NT2/D1 (cell line): ENCODE data around the gene PDCD4.

Experiments
- DNase-seq: peaks from one replicate; pipeline ENCODE4 v3.0.0-alpha.2; 2011; ENCODE audit warnings: low read depth, low spot score
- H3K27me3 ChIP-seq: 2 replicates; pipeline ENCODE4 v1.6.0; 2011; ENCODE audit warnings: mild to moderate bottlenecking; ENCODE audit not compliant: insufficient read length, insufficient read depth
- H3K36me3 ChIP-seq: 2 replicates; pipeline ENCODE4 v1.6.1; 2011; ENCODE audit warnings: mild to moderate bottlenecking, low read length, mixed read lengths; ENCODE audit not compliant: insufficient read depth, insufficient read length
- H3K4me1 ChIP-seq: 2 replicates; pipeline ENCODE4 v1.5.1; 2011; ENCODE audit not compliant: insufficient read depth, insufficient read length
- H3K4me3 ChIP-seq: 2 replicates; pipeline ENCODE4 v1.5.1; 2011; ENCODE audit warnings: low read depth; ENCODE audit not compliant: insufficient read length
- H3K9ac ChIP-seq: 2 replicates; pipeline ENCODE4 v1.6.0; 2011; ENCODE audit warnings: low read depth; ENCODE audit not compliant: insufficient read length
- H3K9me3 ChIP-seq: 2 replicates; pipeline ENCODE4 v1.5.1; 2011; ENCODE audit warnings: mild to moderate bottlenecking, low read length; ENCODE audit not compliant: insufficient read depth
- SUZ12 ChIP-seq: IDR thresholded peaks from 2 replicates; pipeline ENCODE4 v1.6.1; 2011; ENCODE audit not compliant: insufficient read length, insufficient read depth; ENCODE audit errors: extremely low read depth
- YY1 ChIP-seq: IDR thresholded peaks from 2 replicates; pipeline ENCODE4 v1.6.1; 2011; ENCODE audit not compliant: insufficient read length, insufficient read depth
- ZNF274 ChIP-seq: IDR thresholded peaks from 2 replicates; pipeline ENCODE4 v1.6.1; 2011; ENCODE audit warnings: mild to moderate bottlenecking, low read depth, low read length

Gene PDCD4

GRCh38 chr10:110859206-110859972 lies 12.3 kb upstream of the PDCD4 start:
- DNase-seq: no peak
- no peak overlapping the region for H3K9ac ChIP-seq
- no peak for TF ChIP-seq ZNF274
- TF ChIP-seq YY1: no peak
- TF ChIP-seq SUZ12: no peak
- no peaks in the 10 kb centered on the region for H3K9me3 ChIP-seq
- no peak overlapping the region for H3K4me3 ChIP-seq
- H3K27me3 ChIP-seq: no peaks in the 10 kb centered on the region
- H3K36me3 ChIP-seq: no peaks in the 10 kb centered on the region
- H3K4me1 ChIP-seq: no peaks in the 10 kb centered on the region

GRCh38 chr10:110859973-110860376 lies 11.8 kb upstream of the PDCD4 start:
- Histone ChIP-seq H3K9me3 (no peaks in the 10 kb centered on the region), H3K9ac (no peak overlapping the region), H3K27me3 (no peaks in the 10 kb centered on the region), H3K4me3 (no peak overlapping the region), H3K36me3 (no peaks in the 10 kb centered on the region), H3K4me1 (no peaks in the 10 kb centered on the region)
- TF ChIP-seq ZNF274 (no peak), YY1 (no peak), SUZ12 (no peak)
- DNase-seq: no peak

GRCh38 chr10:110860576-110861241 lies 11.0 kb upstream of the PDCD4 start:
- H3K4me3 ChIP-seq: no peak overlapping the region
- H3K36me3 ChIP-seq: no peaks in the 10 kb centered on the region
- no peak for DNase-seq
- no peaks in the 10 kb centered on the region for H3K9me3 ChIP-seq
- H3K27me3 ChIP-seq: no peaks in the 10 kb centered on the region
- H3K9ac ChIP-seq: no peak overlapping the region
- no peaks in the 10 kb centered on the region for H3K4me1 ChIP-seq
- TF ChIP-seq YY1: no peak
- TF ChIP-seq SUZ12: no peak
- TF ChIP-seq ZNF274: no peak

- no peak overlapping the region for H3K4me3 ChIP-seq
- H3K27me3 ChIP-seq: no peaks in the 10 kb centered on the region
- no peaks in the 10 kb centered on the region for H3K36me3 ChIP-seq
- TF ChIP-seq YY1 (no peak), SUZ12 (no peak), ZNF274 (no peak)
- no peak overlapping the region for H3K9ac ChIP-seq
- no peaks in the 10 kb centered on the region for H3K9me3 ChIP-seq
- DNase-seq: no peak
- no peaks in the 10 kb centered on the region for H3K4me1 ChIP-seq
Observed at GRCh38 chr10:110861476-110861875, 10.3 kb upstream of the PDCD4 start.

GRCh38 chr10:110861930-110862649 lies 9.6 kb upstream of the PDCD4 start:
- DNase-seq: no peak
- no peaks in the 10 kb centered on the region for H3K36me3 ChIP-seq
- H3K4me1 ChIP-seq: no peaks in the 10 kb centered on the region
- no peaks in the 10 kb centered on the region for H3K27me3 ChIP-seq
- H3K9ac ChIP-seq: no peak overlapping the region
- TF ChIP-seq ZNF274 (no peak), YY1 (no peak), SUZ12 (no peak)
- H3K9me3 ChIP-seq: no peaks in the 10 kb centered on the region
- H3K4me3 ChIP-seq: no peak overlapping the region

GRCh38 chr10:110862961-110863360 lies 8.8 kb upstream of the PDCD4 start:
- no peak for DNase-seq

GRCh38 chr10:110863361-110863760 lies 8.4 kb upstream of the PDCD4 start:
- no peak overlapping the region for H3K9ac ChIP-seq
- H3K4me3 ChIP-seq: no peak overlapping the region
- no peaks in the 10 kb centered on the region for H3K36me3 ChIP-seq
- no peaks in the 10 kb centered on the region for H3K9me3 ChIP-seq
- no peaks in the 10 kb centered on the region for H3K27me3 ChIP-seq
- DNase-seq: no peak
- H3K4me1 ChIP-seq: no peaks in the 10 kb centered on the region
- TF ChIP-seq ZNF274: no peak
- no peak for TF ChIP-seq YY1
- TF ChIP-seq SUZ12: no peak

More at GRCh38 chr10:110862961-110863360, 8.8 kb upstream of the PDCD4 start:
- no peaks in the 10 kb centered on the region for H3K4me1 ChIP-seq
- H3K9ac ChIP-seq: no peak overlapping the region
- no peaks in the 10 kb centered on the region for H3K9me3 ChIP-seq
- TF ChIP-seq SUZ12: no peak
- TF ChIP-seq ZNF274: no peak
- no peak for TF ChIP-seq YY1
- no peak overlapping the region for H3K4me3 ChIP-seq
- H3K27me3 ChIP-seq: no peaks in the 10 kb centered on the region
- no peaks in the 10 kb centered on the region for H3K36me3 ChIP-seq
